Endothelial cell (in vitro differentiated cells): ENCODE results near the gene PRRT4. TPM values are rescaled to one million over a fixed set of nuclear protein-coding genes. Genes with fewer than 3 reads are reported as not detected.

ENCODE experiments used
- DNase-seq: peaks from one replicate; pipeline ENCODE4 v3.0.0; 2021; ENCODE audit warnings: low spot score
- H3K27ac Mint-ChIP-seq: one replicate; pipeline ENCODE4 v1.8.0; 2021; ENCODE audit warnings: mixed read lengths, inconsistent platforms; ENCODE audit not compliant: unreplicated experiment
- H3K27me3 Mint-ChIP-seq: one replicate; pipeline ENCODE4 v1.8.0; 2021; ENCODE audit warnings: mild to moderate bottlenecking, moderate library complexity, mixed read lengths, inconsistent platforms; ENCODE audit not compliant: unreplicated experiment
- H3K36me3 Mint-ChIP-seq: one replicate; pipeline ENCODE4 v1.8.0; 2021; ENCODE audit warnings: mild to moderate bottlenecking, low read depth, mixed read lengths, inconsistent platforms; ENCODE audit not compliant: unreplicated experiment
- H3K4me1 Mint-ChIP-seq: one replicate; pipeline ENCODE4 v1.8.0; 2021; ENCODE audit warnings: mild to moderate bottlenecking, mixed read lengths, inconsistent platforms; ENCODE audit not compliant: unreplicated experiment
- H3K4me3 Mint-ChIP-seq: one replicate; pipeline ENCODE4 v1.8.0; 2021; ENCODE audit warnings: mild to moderate bottlenecking, mixed read lengths, inconsistent platforms; ENCODE audit not compliant: unreplicated experiment
- H3K9me3 Mint-ChIP-seq: one replicate; pipeline ENCODE4 v1.8.0; 2021; ENCODE audit warnings: mixed read lengths, inconsistent platforms; ENCODE audit not compliant: unreplicated experiment
- CTCF ChIP-seq: fragments of 200-600 bp; sonication (generic); IDR thresholded peaks from one replicate; pipeline ENCODE4 v1.5.0; 2021; ENCODE audit warnings: antibody characterized with exemption; ENCODE audit not compliant: unreplicated experiment
- total RNA-seq: library from RNA; stranded (reverse); fragmentation: NEBNext Ultra II Directional; extraction: Animal tissue kit (Norgen Biotek cat#: 25700); gene quantifications from one replicate; pipeline ENCODE4 v1.2.1, GENCODE V29; 2021; ENCODE audit not compliant: unreplicated experiment

PRRT4 gene
- total RNA-seq, 1 donor from 2014 or later: 10.8 TPM

DNA sequence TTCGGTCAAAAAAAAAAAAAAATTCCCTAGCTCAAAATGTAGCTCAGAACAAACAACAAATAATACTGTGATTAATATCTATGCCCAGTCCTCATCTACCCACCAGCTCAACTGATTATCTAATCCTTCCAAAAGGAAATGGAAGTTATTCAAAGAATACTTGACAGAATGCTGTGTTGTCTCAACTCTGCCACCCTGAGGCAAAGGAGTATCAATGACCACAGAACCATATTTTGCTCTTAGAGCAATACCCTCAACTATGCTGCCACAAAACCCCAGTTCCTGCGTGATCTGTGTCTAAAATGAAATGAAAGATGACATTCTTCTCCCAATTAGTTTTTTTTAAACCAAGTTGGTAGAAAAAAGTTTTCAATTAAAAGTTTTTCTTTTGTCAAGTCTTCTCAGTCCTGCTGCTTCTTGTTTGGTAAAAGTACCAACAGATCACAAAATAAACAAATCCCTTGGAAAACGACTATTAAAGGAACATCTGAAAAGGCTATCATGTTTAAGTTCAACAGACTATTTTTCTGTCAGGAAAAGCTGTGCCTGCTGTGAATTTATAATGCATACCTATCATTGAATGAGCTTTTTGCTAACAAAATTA lies 39.3 kb downstream of the PRRT4 start:
- no peaks in the 10 kb centered on the region for H3K9me3 Mint-ChIP-seq
- H3K27ac Mint-ChIP-seq: no peak overlapping the region
- no peaks in the 10 kb centered on the region for H3K27me3 Mint-ChIP-seq
- H3K36me3 Mint-ChIP-seq: peaks cover 33% of the 10 kb centered on the region
- peak overlapping the region; percentile 3 for H3K4me3 Mint-ChIP-seq
- DNase-seq: no peak
- H3K4me1 Mint-ChIP-seq: peaks cover 30% of the 10 kb centered on the region
- TF ChIP-seq CTCF: no peak

DNA sequence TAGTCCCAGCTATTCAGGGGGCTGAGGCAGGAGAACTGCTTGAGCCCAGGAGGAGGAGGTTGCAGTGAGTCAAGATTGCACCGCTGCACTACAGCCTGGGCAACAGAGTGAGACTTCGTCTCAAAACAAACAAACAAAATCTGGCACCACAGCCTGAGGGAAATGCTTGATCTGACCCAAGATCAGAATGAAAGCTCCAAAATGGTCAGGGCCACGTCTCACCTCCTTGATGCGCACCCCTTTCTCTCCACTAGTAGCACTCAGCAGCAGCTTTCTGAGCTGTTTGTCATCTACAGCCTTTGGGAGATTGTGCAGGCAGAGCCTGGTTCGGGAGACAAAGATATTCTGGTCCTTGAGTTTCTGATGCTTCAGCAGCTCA lies 40.5 kb downstream of the PRRT4 start:
- DNase-seq: no peak
- Mint-ChIP-seq H3K4me3 (peak overlapping the region; percentile 65), H3K36me3 (peaks cover 38% of the 10 kb centered on the region), H3K27ac (peak overlapping the region; percentile 65), H3K9me3 (no peaks in the 10 kb centered on the region), H3K4me1 (peaks cover 38% of the 10 kb centered on the region), H3K27me3 (no peaks in the 10 kb centered on the region)
- no peak for TF ChIP-seq CTCF

GRCh38 chr7:128318691-128319090 lies 42.8 kb downstream of the PRRT4 start:
- Mint-ChIP-seq H3K4me3 (no peak overlapping the region), H3K9me3 (no peaks in the 10 kb centered on the region), H3K36me3 (peaks cover 43% of the 10 kb centered on the region), H3K4me1 (peaks cover 40% of the 10 kb centered on the region), H3K27ac (peak overlapping the region; percentile 83), H3K27me3 (no peaks in the 10 kb centered on the region)
- no peak for DNase-seq
- TF ChIP-seq CTCF: no peak

DNA sequence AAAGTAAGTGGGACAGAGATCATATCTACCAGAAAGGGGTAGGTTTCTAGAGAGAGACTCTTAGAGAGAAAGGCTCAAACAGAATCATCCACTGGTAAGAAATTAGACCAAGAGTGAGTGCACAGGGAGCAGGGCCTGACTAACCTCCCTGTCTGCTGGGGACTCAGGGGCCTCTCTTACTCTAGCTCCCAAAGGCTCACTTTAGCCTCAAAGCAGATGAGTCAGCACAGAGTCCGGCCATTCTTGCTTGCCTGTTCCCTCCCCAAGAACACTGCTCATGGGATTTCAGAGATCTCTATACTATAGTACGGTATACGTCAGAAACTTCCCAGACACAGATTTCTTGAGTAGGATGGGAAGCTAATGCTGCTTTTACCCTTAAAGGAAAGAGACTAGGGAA lies 50.5 kb downstream of the PRRT4 start:
- peaks cover 59% of the 10 kb centered on the region for H3K36me3 Mint-ChIP-seq
- no peak overlapping the region for H3K4me3 Mint-ChIP-seq
- no peak overlapping the region for H3K27ac Mint-ChIP-seq
- no peaks in the 10 kb centered on the region for H3K27me3 Mint-ChIP-seq
- no peak for TF ChIP-seq CTCF
- no peak for DNase-seq
- peaks cover 1% of the 10 kb centered on the region for H3K4me1 Mint-ChIP-seq
- H3K9me3 Mint-ChIP-seq: no peaks in the 10 kb centered on the region

DNA sequence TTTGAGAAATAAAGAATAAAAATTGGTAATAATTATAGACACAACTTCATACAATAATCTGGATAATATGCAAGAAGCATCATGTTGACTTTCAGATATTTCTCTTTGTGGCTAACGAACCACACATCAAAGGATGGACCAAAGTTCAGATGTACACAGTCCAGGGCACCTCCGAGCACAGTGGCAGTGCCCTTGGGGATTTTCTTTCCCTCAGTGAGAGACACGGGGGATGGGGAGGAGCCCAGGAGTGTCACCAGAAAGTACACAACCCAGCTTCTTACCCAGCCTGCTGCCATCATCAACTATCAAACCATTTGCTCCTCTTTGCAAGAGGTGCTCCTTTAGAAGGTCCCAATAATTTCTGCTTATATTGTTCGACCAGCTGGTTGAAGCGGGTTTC lies 51.0 kb downstream of the PRRT4 start:
- Mint-ChIP-seq H3K4me3 (no peak overlapping the region), H3K4me1 (no peaks in the 10 kb centered on the region), H3K27ac (no peak overlapping the region), H3K36me3 (peaks cover 60% of the 10 kb centered on the region), H3K9me3 (no peaks in the 10 kb centered on the region), H3K27me3 (no peaks in the 10 kb centered on the region)
- no peak for TF ChIP-seq CTCF
- no peak for DNase-seq
